Measurements from ENCODE around the gene CHMP4A. TPM values are rescaled to one million over a fixed set of nuclear protein-coding genes. Genes with fewer than 3 reads are reported as not detected.
"Not testable (repeated sequence)": the region's sequence is repeated elsewhere in the genome, so short reads cannot be mapped to it uniquely, and the experiment has no call there.

CHMP4A gene
- total RNA-seq, 2 experiments from 2014 or later: 54.4 to 58.9 TPM

- no peak overlapping the region for H3K27ac Mint-ChIP-seq
- no peak overlapping the region for H3K4me3 Mint-ChIP-seq
- no peak for DNase-seq
- H3K9me3 Mint-ChIP-seq: no peaks in the 10 kb centered on the region
- H3K36me3 Mint-ChIP-seq: peaks cover 4% of the 10 kb centered on the region
- no peaks in the 10 kb centered on the region for H3K27me3 Mint-ChIP-seq
- peaks cover 21% of the 10 kb centered on the region for H3K4me1 Mint-ChIP-seq
These were observed 39.2 kb upstream of the CHMP4A start for GRCh38 chr14:24252289-24253124.

DNA sequence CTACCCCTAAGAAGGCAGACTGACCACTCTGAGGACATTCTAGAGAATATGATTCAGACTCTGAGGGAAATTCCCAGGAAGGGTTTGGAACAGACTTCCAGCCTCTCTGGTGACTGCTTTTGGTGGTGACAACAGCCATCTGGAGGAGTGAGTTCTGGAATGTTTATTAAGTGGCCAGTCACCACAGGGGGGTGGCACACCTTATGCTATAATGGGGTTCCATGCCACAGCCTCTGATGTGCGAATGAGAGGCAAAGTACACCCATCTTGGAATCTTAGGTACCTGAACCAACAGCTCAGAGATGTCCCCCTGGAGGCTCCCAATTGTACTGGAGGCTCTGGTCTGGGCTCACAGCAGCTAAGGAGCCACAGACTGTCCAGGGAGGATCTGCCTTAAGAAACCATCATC lies 38.6 kb upstream of the CHMP4A start:
- H3K4me1 Mint-ChIP-seq: peaks cover 25% of the 10 kb centered on the region
- H3K4me3 Mint-ChIP-seq: no peak overlapping the region
- H3K9me3 Mint-ChIP-seq: no peaks in the 10 kb centered on the region
- DNase-seq: no peak
- no peaks in the 10 kb centered on the region for H3K27me3 Mint-ChIP-seq
- no peak overlapping the region for H3K27ac Mint-ChIP-seq
- H3K36me3 Mint-ChIP-seq: peaks cover 4% of the 10 kb centered on the region

GRCh38 chr14:24250354-24250753 lies 37.1 kb upstream of the CHMP4A start:
- Mint-ChIP-seq H3K9me3 (no peaks in the 10 kb centered on the region), H3K4me3 (no peak overlapping the region), H3K4me1 (peaks cover 28% of the 10 kb centered on the region), H3K36me3 (peaks cover 4% of the 10 kb centered on the region), H3K27ac (no peak overlapping the region), H3K27me3 (no peaks in the 10 kb centered on the region)
- DNase-seq: no peak

DNA sequence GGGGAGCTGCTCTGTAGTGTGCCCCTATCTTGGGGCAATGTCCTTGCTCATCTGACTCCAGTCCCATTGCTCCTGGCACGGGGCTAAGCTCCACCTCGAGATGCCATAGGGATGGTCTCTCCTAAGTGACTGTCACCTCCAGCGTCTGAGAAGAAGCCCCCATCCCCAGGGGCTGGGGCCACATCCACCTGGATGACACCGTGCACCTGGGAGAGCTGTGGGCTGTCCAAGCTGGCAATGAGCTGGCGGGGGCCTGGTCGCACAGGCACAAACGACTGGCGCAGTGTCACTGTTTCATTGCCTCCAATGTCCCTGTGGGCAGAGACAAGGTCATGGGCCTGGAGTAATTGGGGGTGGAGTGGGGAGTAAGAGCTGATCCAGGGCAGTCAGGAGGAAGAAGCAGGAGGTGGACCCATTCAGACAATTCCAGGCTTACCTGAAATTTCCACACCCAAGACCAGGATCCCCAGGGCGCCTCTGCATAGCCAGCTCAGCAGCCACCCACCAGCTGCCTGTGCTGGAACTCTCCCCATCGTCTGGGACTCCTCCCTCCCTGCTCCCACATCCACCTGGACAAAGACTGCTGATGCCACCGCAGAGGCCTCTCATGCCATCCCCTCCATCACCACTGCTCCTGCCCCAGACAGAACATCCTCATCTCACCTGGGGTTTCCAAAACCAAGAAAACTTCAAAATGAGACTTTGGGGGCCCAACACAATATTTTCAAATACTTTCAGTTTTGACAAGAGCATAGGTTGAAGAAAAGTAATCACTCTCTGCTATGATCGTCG lies 36.1 kb upstream of the CHMP4A start:
- Mint-ChIP-seq H3K27ac (peak overlapping the region; percentile 14), H3K9me3 (no peaks in the 10 kb centered on the region), H3K36me3 (peaks cover 2% of the 10 kb centered on the region), H3K4me3 (no peak overlapping the region), H3K27me3 (no peaks in the 10 kb centered on the region), H3K4me1 (peaks cover 28% of the 10 kb centered on the region)
- DNase-seq: no peak

DNA sequence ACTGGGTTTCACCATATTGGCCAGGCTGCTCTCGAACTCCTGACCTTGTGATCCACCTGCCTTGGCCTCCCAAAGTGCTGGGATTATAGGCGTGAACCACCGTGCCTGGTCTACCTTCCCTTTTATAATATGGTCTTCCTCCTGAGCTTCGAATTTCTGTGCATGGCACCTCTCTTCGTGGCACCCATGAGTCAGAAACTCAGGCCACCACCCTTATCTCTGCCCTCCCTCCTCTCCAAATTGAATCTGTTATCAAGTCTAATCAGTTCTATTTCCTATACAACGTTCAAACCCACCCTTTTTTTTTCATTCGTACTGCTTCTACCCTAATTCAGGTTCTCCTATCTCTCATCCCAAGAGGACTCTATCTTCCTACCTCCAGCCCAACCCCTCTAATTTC lies 34.1 kb upstream of the CHMP4A start:
- Mint-ChIP-seq H3K9me3 (no peaks in the 10 kb centered on the region), H3K4me1 (peaks cover 40% of the 10 kb centered on the region), H3K36me3 (peaks cover 2% of the 10 kb centered on the region), H3K4me3 (peak overlapping the region; percentile 30), H3K27ac (peak overlapping the region; percentile 77), H3K27me3 (no peaks in the 10 kb centered on the region)
- DNase-seq: no peak

GRCh38 chr14:24246765-24247212 lies 33.5 kb upstream of the CHMP4A start:
- DNase-seq: peak; percentile 21
- Mint-ChIP-seq H3K27me3 (no peaks in the 10 kb centered on the region), H3K9me3 (no peaks in the 10 kb centered on the region), H3K27ac (peak overlapping the region; percentile 84), H3K4me1 (peaks cover 40% of the 10 kb centered on the region), H3K4me3 (peak overlapping the region; percentile 49), H3K36me3 (peaks cover 2% of the 10 kb centered on the region)

DNA sequence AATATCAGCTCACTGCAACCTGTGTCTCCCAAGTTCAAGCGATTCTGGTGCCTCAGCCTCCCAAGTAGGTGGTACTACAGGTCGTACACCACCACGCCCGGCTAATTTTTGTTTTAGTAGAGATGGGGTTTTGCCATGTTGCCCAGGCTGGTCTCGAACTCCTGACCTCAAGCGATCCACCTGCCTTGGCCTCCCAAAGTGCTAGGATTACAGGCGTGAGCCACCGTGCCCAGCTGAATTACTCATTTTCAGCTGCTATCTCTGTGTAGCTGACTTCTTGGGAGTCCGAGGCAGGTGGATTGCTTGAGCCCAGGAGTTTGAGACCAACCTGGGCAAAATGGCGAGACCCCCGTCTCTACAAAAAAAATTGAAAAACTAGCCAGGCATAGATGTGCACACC lies 32.1 kb upstream of the CHMP4A start:
- H3K4me1 Mint-ChIP-seq: peaks cover 44% of the 10 kb centered on the region
- not testable (repeated sequence) for H3K27ac Mint-ChIP-seq, H3K36me3 Mint-ChIP-seq, DNase-seq, H3K27me3 Mint-ChIP-seq, H3K9me3 Mint-ChIP-seq, H3K4me3 Mint-ChIP-seq

- H3K9me3 Mint-ChIP-seq: no peaks in the 10 kb centered on the region
- H3K4me1 Mint-ChIP-seq: peaks cover 49% of the 10 kb centered on the region
- no peak for DNase-seq
- peak overlapping the region; percentile 100 for H3K27ac Mint-ChIP-seq
- peak overlapping the region; percentile 90 for H3K4me3 Mint-ChIP-seq
- H3K36me3 Mint-ChIP-seq: peaks cover 12% of the 10 kb centered on the region
- H3K27me3 Mint-ChIP-seq: no peaks in the 10 kb centered on the region
These were observed 30.1 kb upstream of the CHMP4A start for GRCh38 chr14:24243336-24243836.

GRCh38 chr14:24241829-24242443 lies 28.6 kb upstream of the CHMP4A start:
- Mint-ChIP-seq H3K27ac (peak overlapping the region; percentile 100), H3K27me3 (no peaks in the 10 kb centered on the region), H3K4me3 (peak overlapping the region; percentile 90), H3K4me1 (peaks cover 49% of the 10 kb centered on the region), H3K36me3 (peaks cover 26% of the 10 kb centered on the region), H3K9me3 (no peaks in the 10 kb centered on the region)
- peak; percentile 96 for DNase-seq

GRCh38 chr14:24240110-24240918 lies 27.0 kb upstream of the CHMP4A start:
- peaks cover 37% of the 10 kb centered on the region for H3K36me3 Mint-ChIP-seq

DNA sequence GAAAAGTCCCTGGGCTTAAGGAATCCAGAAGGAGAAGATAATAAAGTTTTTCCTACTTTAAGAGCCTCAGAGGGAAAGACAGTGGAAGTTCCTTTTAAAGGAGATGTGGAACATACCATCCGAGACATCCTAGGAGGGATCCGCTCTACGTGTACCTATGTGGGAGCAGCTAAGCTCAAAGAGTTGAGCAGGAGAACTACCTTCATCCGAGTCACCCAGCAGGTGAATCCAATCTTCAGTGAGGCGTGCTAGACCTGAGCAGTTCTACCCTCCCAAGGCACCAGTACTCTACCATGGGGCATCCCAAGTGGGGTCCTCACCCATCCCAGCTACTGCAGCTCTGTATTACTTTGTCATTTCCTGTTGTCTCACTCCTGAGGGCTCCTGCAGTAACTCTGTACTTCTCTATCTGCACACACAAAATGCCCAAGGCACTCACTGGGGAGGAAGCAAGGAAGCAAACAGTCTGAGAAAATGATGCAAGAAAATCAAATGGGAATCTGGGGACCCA lies 25.3 kb upstream of the CHMP4A start:
- Mint-ChIP-seq H3K4me3 (no peak overlapping the region), H3K27ac (peak overlapping the region; percentile 76), H3K4me1 (peaks cover 63% of the 10 kb centered on the region), H3K27me3 (no peaks in the 10 kb centered on the region), H3K36me3 (peaks cover 41% of the 10 kb centered on the region), H3K9me3 (no peaks in the 10 kb centered on the region)
- no peak for DNase-seq

More at GRCh38 chr14:24240110-24240918, 27.0 kb upstream of the CHMP4A start:
- H3K4me1 Mint-ChIP-seq: peaks cover 52% of the 10 kb centered on the region
- no peaks in the 10 kb centered on the region for H3K27me3 Mint-ChIP-seq
- DNase-seq: no peak
- H3K27ac Mint-ChIP-seq: peak overlapping the region; percentile 30
- no peaks in the 10 kb centered on the region for H3K9me3 Mint-ChIP-seq
- peak overlapping the region; percentile 19 for H3K4me3 Mint-ChIP-seq

DNA sequence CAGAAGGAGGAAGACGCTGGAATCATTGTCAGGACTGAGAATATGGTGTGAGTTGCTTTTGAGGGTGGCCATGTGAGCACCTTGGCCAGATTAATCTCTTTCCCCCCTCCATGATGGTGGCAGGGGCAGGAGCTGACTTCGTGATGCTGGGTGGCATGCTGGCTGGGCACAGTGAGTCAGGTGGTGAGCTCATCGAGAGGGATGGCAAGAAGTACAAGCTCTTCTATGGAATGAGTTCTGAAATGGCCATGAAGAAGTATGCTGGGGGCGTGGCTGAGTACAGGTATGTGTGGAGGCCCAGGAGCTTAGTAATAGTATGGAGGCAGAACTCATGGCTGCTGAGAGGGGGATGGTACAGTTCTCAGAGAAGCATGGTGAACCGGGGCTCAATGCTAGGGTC lies 24.8 kb upstream of the CHMP4A start:
- H3K36me3 Mint-ChIP-seq: peaks cover 41% of the 10 kb centered on the region

DNA sequence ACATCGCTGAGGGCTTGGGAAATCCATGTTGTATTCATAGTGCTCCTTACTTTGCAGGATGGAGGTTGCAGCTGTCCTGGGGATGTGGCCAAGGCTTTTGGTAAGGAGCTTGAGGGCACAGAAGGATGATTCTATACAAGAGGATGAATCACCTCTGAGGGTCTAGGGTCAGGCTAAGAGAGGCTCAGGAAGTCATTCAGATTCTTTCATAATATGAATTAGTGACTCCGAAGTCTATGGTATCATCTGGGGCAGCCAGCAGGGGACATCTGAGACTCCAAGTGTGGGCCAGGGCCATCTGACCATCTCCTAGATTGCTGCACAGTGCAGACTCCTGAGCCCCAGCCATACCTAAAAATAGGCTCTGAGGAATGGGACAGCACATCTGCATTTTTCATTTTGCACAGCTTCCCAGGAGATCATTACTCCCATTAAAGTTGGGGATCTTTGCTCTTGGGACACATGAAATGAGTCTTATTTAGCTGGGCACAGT lies 24.2 kb upstream of the CHMP4A start:
- Mint-ChIP-seq H3K27ac (peak overlapping the region; percentile 76), H3K4me1 (peaks cover 58% of the 10 kb centered on the region), H3K27me3 (no peaks in the 10 kb centered on the region)

More for the DNA sequence above, 24.8 kb upstream of the CHMP4A start:
- Mint-ChIP-seq H3K27me3 (no peaks in the 10 kb centered on the region), H3K4me3 (no peak overlapping the region), H3K27ac (peak overlapping the region; percentile 76), H3K9me3 (no peaks in the 10 kb centered on the region), H3K4me1 (peaks cover 63% of the 10 kb centered on the region)
- no peak for DNase-seq

More for the DNA sequence above, 24.2 kb upstream of the CHMP4A start:
- no peaks in the 10 kb centered on the region for H3K9me3 Mint-ChIP-seq
- no peak overlapping the region for H3K4me3 Mint-ChIP-seq
- H3K36me3 Mint-ChIP-seq: peaks cover 41% of the 10 kb centered on the region
- DNase-seq: no peak
